Measurements from ENCODE around the gene ARIH2. TPM values are rescaled to one million over a fixed set of nuclear protein-coding genes. Genes with fewer than 3 reads are reported as not detected.

ARIH2 gene
- total and polyA plus RNA-seq, 9 of the 15 experiments (the other 6 are each of a cell fraction or from before 2014, with no cell fraction given), result 27.0 to 120 (median 108) TPM

- TF ChIP-seq ZBTB5 (IDR thresholded peaks at IDR 0.05) (no peak), ZFP1 (CRISPR knock-in tag; IDR thresholded peaks at IDR 0.05) (no peak), ZNF407 (IDR thresholded peaks at IDR 0.05; ENCODE audit: low read depth) (no peak), MEF2D (tag; conservative IDR thresholded peaks at IDR 0.05; ENCODE audit: low read depth) (no peak), USF2 (CRISPR knock-in tag; IDR thresholded peaks at IDR 0.05) (no peak), ZSCAN32 (CRISPR knock-in tag; IDR thresholded peaks at IDR 0.05) (no peak), ZNF124 (CRISPR knock-in tag; IDR thresholded peaks at IDR 0.05) (no peak), CC2D1A (IDR thresholded peaks at IDR 0.05) (no peak), ILF3 (IDR thresholded peaks at IDR 0.05; ENCODE audit: borderline replicate concordance) (peak; percentile 69; the same call in 1 of the 2 replicates), NCOA6 (IDR thresholded peaks at IDR 0.05) (peak; percentile 90), MYNN (IDR thresholded peaks at IDR 0.05) (no peak), MYNN (CRISPR knock-in tag; IDR thresholded peaks at IDR 0.05) (no peak), PTBP1 (IDR thresholded peaks at IDR 0.05; ENCODE audit: low read depth, low read length) (no peak), TAF1 (IDR thresholded peaks at IDR 0.05; ENCODE audit: control insufficient read depth, extremely low read depth, insufficient read depth, low read length, severe bottlenecking) (peak; percentile 71), SNIP1 (IDR thresholded peaks at IDR 0.05; ENCODE audit: low read depth) (no peak), STAT5A (IDR thresholded peaks at IDR 0.05; ENCODE audit: borderline replicate concordance, low read length) (peak; percentile 12; the same call in 1 of the 2 replicates)
These were observed 110.3 kb downstream of the ARIH2 start, which contains the start of gene IMPDH2 (continued) for GRCh38 chr3:49028673-49029562.
